ENCODE data around the gene CXCR6.

The CXCR6 gene

GRCh38 chr3:45948881-45949280 lies 5.6 kb downstream of the CXCR6 start:
- DNase-seq (ENCODE audit: low spot score) = no peak

- DNase-seq (ENCODE audit: low spot score) = no peak
Measured at GRCh38 chr3:45949432-45949831, 6.2 kb downstream of the CXCR6 start.

- DNase-seq (ENCODE audit: low spot score) = no peak
Measured at GRCh38 chr3:45950131-45950530, 6.9 kb downstream of the CXCR6 start.

GRCh38 chr3:45950686-45951600 lies 7.7 kb downstream of the CXCR6 start:
- DNase-seq (ENCODE audit: low spot score) = no peak

GRCh38 chr3:45951946-45952345 lies 8.7 kb downstream of the CXCR6 start:
- no peak for DNase-seq (ENCODE audit: low spot score)

GRCh38 chr3:45952456-45952855 lies 9.2 kb downstream of the CXCR6 start:
- no peak for DNase-seq (ENCODE audit: low spot score)

- DNase-seq (ENCODE audit: low spot score) = no peak
Measured at GRCh38 chr3:45953536-45953935, 10.3 kb downstream of the CXCR6 start.

- no peak for DNase-seq (ENCODE audit: low spot score)
Measured at GRCh38 chr3:45954306-45954705, 11.0 kb downstream of the CXCR6 start.

GRCh38 chr3:45955017-45955647 lies 11.9 kb downstream of the CXCR6 start:
- DNase-seq (ENCODE audit: low spot score) = no peak

- no peak for DNase-seq (ENCODE audit: low spot score)
Measured at GRCh38 chr3:45955706-45956105, 12.4 kb downstream of the CXCR6 start.

GRCh38 chr3:45957586-45957985 lies 14.3 kb downstream of the CXCR6 start:
- DNase-seq (ENCODE audit: low spot score) = no peak

- DNase-seq (ENCODE audit: low spot score) = no peak
Measured at GRCh38 chr3:45958321-45958791, 15.1 kb downstream of the CXCR6 start.

- DNase-seq (ENCODE audit: low spot score) = no peak
Measured at GRCh38 chr3:45959201-45959600, 15.9 kb downstream of the CXCR6 start.

- no peak for DNase-seq (ENCODE audit: low spot score)
Measured at GRCh38 chr3:45960289-45960688, 17.0 kb downstream of the CXCR6 start.

- no peak for DNase-seq (ENCODE audit: low spot score)
Measured at GRCh38 chr3:45962033-45962432, 18.8 kb downstream of the CXCR6 start.

- DNase-seq (ENCODE audit: low spot score) = no peak
Measured at GRCh38 chr3:45964139-45964538, 20.9 kb downstream of the CXCR6 start.

- DNase-seq (ENCODE audit: low spot score) = no peak
Measured at GRCh38 chr3:45965253-45965652, 22.0 kb downstream of the CXCR6 start.

GRCh38 chr3:45965653-45966052 lies 22.4 kb downstream of the CXCR6 start:
- no peak for DNase-seq (ENCODE audit: low spot score)

- no peak for DNase-seq (ENCODE audit: low spot score)
Measured at GRCh38 chr3:45966371-45966791, 23.1 kb downstream of the CXCR6 start.

GRCh38 chr3:45966950-45967640 lies 23.8 kb downstream of the CXCR6 start:
- DNase-seq (ENCODE audit: low spot score) = no peak

- no peak for DNase-seq (ENCODE audit: low spot score)
Measured at GRCh38 chr3:45967724-45968123, 24.5 kb downstream of the CXCR6 start.

GRCh38 chr3:45968149-45968548 lies 24.9 kb downstream of the CXCR6 start:
- DNase-seq (ENCODE audit: low spot score) = no peak

GRCh38 chr3:45968706-45969105 lies 25.4 kb downstream of the CXCR6 start:
- DNase-seq (ENCODE audit: low spot score) = no peak

Measured in HuH-7.5 (cell line).